Regular cardiac myocyte (primary cell): Measurements from ENCODE around the gene TAOK2. TPM values are rescaled to one million over a fixed set of nuclear protein-coding genes. Genes with fewer than 3 reads are reported as not detected.

Experiments
- total RNA-seq: library from RNA; depleted of rRNA; stranded (reverse); fragments of >200 nt; gene quantifications from 2 replicates; pipeline ENCODE4 v1.2.3, GENCODE V29; 2014

Gene TAOK2
- 54.1 and 74.6 TPM in 2 replicates for total RNA-seq

DNA sequence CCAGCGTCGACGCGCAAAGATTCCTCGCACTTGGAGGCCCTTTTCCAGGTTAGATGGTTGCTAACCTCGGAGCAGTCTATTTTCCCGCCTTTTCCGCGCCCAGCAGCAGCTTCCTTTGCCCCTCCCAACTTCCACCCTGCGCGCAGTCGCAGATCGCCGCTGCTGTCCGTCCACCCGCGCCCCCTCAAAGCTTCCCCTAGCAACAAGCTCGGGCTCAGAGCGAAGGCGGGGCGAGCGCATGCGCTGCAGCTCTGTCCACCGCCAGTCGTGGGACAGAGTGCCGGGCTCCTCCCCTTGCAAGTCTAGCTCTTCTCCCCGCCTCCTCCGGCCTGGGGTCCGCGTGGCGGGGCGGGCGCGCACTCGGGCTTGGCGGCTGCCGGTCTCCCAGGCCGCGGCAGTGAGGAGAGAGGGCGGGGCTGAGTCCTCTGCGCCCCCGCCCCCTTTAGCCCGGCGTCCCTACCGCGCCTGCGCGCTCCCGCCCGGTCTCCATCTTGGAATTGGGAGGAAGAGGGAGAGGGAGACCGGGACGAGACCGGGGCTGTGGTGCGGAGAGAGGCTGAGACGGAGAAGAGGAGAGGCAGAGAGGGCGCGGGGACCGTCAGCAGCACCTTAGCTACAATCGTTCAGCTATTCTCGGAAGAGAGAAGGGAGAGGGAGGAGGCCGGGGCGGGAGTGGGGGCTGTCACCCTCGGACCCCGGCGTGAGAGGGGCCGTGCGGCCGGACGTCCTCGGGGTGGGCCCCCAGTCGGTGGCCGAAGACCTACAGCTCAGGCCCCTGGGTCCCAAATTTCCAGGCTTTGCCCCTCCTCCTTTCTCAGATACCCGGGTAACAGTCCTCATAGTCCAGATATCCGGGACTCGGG lies at the start of gene TAOK2:
TAOK2 (plus strand) TSS at position 485 of the 863 bp plus-strand sequence. CDS start 3,905 bp downstream, outside the sequence.

DNA sequence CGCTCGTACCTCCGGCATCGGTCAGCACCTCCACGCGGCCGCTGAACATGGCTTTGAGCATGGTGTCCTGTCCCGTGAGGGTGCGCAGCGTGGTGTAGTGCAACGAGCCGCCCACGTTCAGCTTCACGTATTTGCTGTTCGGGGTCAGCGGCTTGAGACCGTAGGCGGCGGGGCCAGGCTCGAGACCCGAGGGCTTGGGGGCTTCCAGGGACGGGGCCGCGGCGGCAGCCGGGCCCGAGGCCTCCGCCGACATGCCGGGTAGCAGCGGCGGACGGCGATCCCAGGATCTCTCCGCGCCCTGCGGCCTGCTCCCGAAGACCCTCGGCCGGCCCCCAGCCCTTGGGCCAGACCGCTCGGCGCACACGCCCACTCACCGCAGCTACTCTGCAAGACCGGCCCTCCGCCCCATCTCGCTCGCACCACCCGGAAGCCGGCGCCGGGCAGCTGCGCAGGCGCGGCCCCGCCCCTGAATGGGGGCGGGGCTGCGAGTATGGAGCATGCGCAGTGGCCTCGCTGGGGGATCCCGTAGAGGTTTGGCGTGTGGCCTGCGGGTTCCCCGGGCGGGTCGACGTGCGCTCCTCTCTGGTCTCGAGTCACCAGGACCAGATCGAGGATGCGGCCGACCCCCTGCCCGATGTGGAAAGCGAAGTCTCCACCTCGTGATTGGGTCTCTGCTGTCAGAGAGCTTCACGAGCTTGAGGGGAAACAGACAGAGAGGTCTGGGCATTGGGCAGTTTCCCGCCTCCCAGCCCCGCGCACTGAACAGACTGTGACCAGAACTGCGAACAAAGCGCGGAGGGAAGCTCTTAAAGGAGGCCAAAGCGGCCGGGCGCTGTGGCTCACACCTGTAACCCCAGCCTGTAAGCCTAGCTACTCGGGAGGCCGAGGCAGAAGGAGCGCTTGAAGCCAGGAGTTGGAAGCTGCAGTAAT lies 47.6 kb upstream of the TAOK2 start, which contains the start of gene KCTD13:
KCTD13 (minus strand) TSS at position 446 of the 930 bp plus-strand sequence; CDS start at position 253, 193 bp downstream.

DNA sequence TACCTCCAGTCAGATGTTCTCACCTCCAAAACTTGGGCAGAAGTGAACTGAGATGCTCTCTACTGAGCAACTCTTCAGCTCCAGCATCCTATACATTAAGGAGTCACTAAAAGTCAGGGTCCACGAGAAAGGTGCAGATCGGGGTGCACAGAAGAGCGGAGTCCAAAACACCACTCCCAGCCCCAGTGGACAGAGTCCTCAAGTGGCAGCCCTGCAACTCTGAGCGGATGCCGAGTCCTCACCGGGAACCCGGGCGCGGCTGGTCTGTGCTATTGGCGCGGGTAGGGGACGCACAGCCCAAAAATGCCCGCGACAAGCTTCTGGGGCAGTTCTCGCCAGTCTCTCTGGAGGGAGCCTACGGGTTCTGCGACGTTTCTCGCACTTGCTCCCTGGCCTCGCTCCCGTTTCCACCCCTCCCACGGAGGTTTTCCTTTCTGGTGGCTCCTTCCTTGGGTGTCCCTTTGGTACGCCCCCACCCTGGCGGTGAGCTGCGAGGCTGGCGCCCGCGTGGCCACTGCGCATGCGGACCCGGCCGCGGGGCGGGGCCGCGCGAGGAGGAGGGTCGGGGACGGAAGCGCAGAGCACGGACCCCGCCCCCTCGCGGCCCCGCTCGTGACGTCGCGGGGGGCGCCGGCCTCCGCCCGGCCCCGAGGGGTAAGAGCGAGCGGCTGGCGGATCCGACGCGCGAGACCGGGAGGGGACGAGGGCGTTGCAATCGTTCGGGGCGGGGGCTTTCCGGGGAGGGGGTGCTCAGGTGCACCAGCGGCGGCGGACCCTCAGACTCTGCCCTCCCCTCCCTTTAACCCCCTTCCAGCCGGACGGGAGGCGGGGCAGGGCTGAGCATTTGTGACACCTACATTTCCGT lies 12.0 kb upstream of the TAOK2 start, which contains the start of gene TMEM219:
TMEM219 (plus strand) TSS at position 601 of the 865 bp plus-strand sequence. CDS start 1,065 bp downstream, outside the sequence.

DNA sequence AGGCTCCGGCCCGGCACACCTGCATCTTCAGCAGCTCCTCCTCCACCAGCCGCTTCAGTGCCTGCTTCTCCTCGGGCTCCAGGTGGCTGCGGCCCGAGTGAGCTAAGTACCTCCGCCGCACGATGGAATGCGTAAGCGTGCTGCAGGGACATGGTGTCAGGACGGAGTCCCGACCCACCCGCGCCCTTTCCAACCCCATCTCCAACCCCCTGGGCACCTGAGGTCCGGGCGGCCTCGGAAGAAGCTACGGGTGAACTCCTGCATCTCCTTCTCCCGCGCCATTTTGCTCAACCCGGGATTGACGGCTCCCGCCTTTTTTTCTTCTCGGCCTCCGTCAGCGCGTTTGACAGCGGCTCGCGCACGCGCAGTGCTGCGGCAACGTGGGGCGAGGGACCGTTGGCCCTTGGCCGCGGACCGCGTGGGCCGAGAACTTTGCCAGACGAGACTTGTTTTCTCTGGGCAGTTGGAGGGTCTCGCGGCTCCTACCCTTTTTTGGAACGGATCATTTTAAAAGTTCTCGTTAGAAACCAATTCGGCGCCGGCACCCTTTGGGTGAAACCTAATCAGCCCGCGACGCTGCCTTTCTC lies 21.7 kb downstream of the TAOK2 start, which contains the start of gene HIRIP3:
HIRIP3 (minus strand) TSS at position 294 of the 587 bp plus-strand sequence; CDS start at position 282, 12 bp downstream.

DNA sequence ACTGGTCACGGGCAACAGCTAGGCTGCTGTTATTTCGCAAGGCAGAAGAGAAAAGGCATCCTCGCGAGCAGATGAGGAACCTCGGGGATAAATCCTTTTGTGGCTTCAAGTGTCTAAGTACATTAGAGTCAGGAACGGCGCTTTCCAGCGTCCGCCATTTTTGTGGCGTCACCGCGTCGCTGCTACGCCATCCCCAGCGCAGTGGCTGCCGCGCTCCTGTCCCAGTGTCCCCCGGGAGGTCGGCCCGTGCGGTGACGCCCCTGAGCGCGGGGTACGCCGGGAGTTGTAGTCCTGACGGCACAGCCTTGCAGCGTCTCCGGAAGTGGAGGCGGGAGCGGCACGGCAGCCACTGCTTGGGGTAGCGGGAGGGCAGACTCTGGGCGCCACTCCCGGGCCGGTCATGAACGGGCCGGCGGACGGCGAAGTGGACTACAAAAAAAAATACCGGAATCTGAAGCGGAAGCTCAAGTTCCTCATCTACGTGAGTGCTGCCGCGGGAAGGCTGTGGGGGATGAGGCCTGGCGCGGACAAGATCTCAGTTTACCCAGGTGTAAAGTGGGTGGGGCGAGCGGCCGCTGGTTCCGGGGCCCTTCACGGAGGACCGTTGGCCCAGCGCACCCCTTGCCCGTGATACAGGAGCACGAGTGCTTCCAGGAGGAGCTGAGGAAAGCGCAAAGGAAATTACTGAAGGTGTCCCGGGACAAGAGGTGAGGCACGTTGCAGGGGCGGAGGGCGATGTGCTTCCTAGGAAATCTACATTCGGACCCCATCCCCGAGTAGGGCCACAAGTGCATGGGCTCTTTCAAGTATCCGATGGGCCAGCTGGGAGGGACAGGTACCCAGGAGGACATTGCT lies 22.5 kb downstream of the TAOK2 start, which contains the start of gene INO80E:
INO80E (plus strand) TSS at position 331 of the 855 bp plus-strand sequence; CDS start at position 401, 70 bp downstream.

DNA sequence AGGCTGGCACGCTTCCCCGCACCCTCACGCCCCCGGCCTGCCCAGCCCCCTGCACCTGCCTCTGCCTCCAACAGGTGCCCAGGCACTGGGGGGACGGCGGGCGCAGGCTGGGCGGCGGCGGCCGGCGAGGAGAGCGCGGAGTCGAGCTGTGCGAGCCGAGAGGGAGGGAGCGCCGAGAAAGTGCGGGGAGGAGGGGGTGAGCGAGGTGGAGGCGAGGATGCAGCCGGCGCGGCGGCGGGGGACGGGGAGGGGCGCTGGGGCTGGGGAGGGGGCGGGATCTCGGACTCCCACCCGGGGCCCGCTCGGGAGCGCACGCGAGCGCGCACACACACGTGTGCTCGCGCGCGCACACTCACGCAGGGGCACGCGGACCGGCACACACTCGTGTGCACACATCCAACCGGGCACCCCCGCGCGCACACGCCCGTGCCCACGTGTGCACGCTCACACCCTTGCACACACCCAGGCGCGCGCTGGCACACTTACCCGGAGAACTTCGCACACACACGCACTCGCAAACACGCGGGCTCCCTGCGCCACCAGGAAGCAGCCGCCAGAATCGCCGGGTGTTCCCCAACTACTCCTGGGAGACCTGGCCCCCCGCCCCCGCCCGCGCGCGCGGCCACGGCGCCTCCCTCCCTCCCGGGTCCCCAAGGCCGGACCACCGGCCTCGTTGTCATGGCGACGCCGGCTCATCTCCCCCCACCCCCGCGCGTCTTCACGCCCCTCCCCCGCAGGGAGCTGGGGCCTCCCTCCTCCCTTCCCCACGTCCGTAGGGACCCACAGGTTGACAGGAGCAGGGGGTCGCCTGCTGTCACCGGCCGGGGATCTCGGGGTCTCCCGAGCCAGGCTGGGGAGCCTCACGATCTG lies 37.4 kb downstream of the TAOK2 start, which contains the start of gene DOC2A:
DOC2A (minus strand) TSS at position 184 of the 870 bp plus-strand sequence. CDS start 805 bp downstream, outside the sequence.

DNA sequence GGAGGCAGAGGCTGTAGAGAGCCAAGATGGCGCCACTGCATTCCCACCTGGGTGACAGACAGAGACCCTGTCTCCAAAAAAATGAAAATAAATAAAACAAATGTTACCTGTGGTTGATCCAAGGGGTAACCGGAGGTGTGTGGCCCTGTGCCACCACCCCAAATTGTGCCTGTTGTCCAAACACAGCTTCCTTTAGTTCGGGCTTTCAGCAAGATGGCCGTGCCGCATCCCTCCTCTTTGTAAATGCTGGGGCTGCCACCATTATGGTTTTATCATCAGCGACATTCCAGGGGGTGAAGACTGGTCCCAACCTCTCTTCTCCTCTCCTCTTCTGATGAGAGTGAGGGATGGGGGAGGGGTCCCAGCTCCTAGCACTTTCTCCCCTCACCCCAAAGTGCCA lies 49.2 kb downstream of the TAOK2 start, which contains the start of gene C16orf92:
C16orf92 (plus strand) TSS at position 312 of the 400 bp plus-strand sequence. CDS start 143 bp downstream, outside the sequence.

DNA sequence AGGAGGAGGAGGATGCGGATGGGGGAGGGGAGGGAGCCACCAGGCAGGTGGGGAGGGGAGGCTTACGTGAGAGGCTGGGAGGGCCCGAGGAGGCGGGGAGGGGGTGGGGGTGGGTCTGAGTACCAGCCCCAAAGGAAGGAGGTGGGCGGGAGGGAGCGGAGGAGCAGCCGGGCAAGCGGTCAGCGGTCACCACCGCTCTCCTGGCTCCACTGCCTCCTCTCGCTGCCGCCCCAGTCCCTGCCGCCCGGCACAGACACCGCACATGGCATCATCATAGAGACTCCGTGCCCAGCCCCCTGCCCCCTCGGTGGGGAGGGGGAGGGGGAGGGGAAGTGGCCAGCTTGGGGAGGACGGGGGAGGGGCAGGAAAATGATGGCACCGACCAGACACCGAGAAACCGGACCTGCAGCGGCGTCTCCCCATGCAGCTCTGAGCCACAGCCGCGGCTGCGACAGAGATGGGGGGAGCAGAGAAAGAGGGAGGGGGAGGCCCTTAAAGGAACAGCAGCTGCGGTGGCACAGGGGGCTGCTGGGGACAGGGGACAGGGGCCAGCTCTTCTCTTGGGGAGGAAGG lies 57.3 kb downstream of the TAOK2 start, which contains the start of gene TLCD3B:
TLCD3B (minus strand) TSS at position 431 of the 573 bp plus-strand sequence. CDS start 744 bp downstream, outside the sequence.

Other genes starting within 250 kb of the TAOK2 start
- not detected in 2 replicates for gene C16orf54, start 227.9 kb upstream of the TAOK2 start, total RNA-seq
- gene ZG16, start 195.6 kb upstream of the TAOK2 start, total RNA-seq: not detected in 2 replicates
- 15.2 and 94.1 TPM in 2 replicates for gene KIF22, start 183.1 kb upstream of the TAOK2 start, total RNA-seq
- gene MAZ, start 167.3 kb upstream of the TAOK2 start, total RNA-seq: 87.7 and 188 TPM in 2 replicates
- 0.58 and 3.1 TPM in 2 replicates for gene PRRT2, start 161.7 kb upstream of the TAOK2 start, total RNA-seq
- gene PAGR1, start 157.7 kb upstream of the TAOK2 start, total RNA-seq: 12.7 and 32.4 TPM in 2 replicates
- 188 and 263 TPM in 2 replicates for gene MVP, start 153.4 kb upstream of the TAOK2 start, total RNA-seq
- 86.8 and 102 TPM in 2 replicates for gene CDIPT, start 110.6 kb upstream of the TAOK2 start, total RNA-seq
- gene SEZ6L2, start 74.3 kb upstream of the TAOK2 start, total RNA-seq: 3.5 and 10.4 TPM in 2 replicates
- gene ASPHD1, start 73.4 kb upstream of the TAOK2 start, total RNA-seq: 13.0 and 15.3 TPM in 2 replicates
- gene KCTD13, start 47.6 kb upstream of the TAOK2 start, total RNA-seq: 5.2 and 7.0 TPM in 2 replicates
- 72.7 and 84.9 TPM in 2 replicates for gene TMEM219, start 11.8 kb upstream of the TAOK2 start, total RNA-seq
- 5.1 and 15.0 TPM in 2 replicates for gene HIRIP3, start 21.7 kb downstream of the TAOK2 start, total RNA-seq
- 19.4 and 20.5 TPM in 2 replicates for gene INO80E, start 22.4 kb downstream of the TAOK2 start, total RNA-seq
- gene DOC2A, start 37.2 kb downstream of the TAOK2 start, total RNA-seq: under 0.01 TPM in 1 of 2 replicates, not detected in the other
- not detected in 2 replicates for gene C16orf92, start 49.3 kb downstream of the TAOK2 start, total RNA-seq
- gene TLCD3B, start 57.4 kb downstream of the TAOK2 start, total RNA-seq: 0.19 TPM in 1 of 2 replicates, not detected in the other
- gene ALDOA, start 91.9 kb downstream of the TAOK2 start, total RNA-seq: 670 and 1,196 TPM in 2 replicates
- gene PPP4C, start 102.1 kb downstream of the TAOK2 start, total RNA-seq: 149 and 295 TPM in 2 replicates
- 0.19 and 0.28 TPM in 2 replicates for gene TBX6, start 118.1 kb downstream of the TAOK2 start, total RNA-seq
- 10.4 and 18.3 TPM in 2 replicates for gene YPEL3, start 122.3 kb downstream of the TAOK2 start, total RNA-seq
- 0.56 and 0.77 TPM in 2 replicates for gene GDPD3, start 139.7 kb downstream of the TAOK2 start, total RNA-seq
- gene MAPK3, start 149.4 kb downstream of the TAOK2 start, total RNA-seq: 38.9 and 46.2 TPM in 2 replicates
- 0.28 and 3.3 TPM in 2 replicates for gene CORO1A, start 209.7 kb downstream of the TAOK2 start, total RNA-seq
- gene BOLA2B, start 219.8 kb downstream of the TAOK2 start, total RNA-seq: 126 and 208 TPM in 2 replicates
- 13.5 and 18.8 TPM in 2 replicates for gene SLX1A, start 220.0 kb downstream of the TAOK2 start, total RNA-seq
- gene SULT1A3, start 225.4 kb downstream of the TAOK2 start, total RNA-seq: 1.9 and 2.3 TPM in 2 replicates